Neural progenitor cell (in vitro differentiated cells): ENCODE measurements around the gene RHOBTB3.

ENCODE experiments used
- EZH2 ChIP-seq: fragments of 200-600 bp; sonication (generic); IDR thresholded peaks from 2 replicates; pipeline ENCODE4 v1.6.1; 2017; ENCODE audit warnings: antibody characterized with exemption, mild to moderate bottlenecking, moderate library complexity
- EZH2phosphoT487 ChIP-seq: fragments of 200-600 bp; sonication (generic); IDR thresholded peaks from 2 replicates; pipeline ENCODE4 v1.6.1; 2017; ENCODE audit warnings: antibody characterized with exemption
- TF ChIP-seq, protein P1 (sequence below): fragments of 200-600 bp; sonication (generic); IDR thresholded peaks from 2 replicates; pipeline ENCODE4 v1.5.1; 2017; ENCODE audit warnings: antibody characterized with exemption, mild to moderate bottlenecking

DNA sequence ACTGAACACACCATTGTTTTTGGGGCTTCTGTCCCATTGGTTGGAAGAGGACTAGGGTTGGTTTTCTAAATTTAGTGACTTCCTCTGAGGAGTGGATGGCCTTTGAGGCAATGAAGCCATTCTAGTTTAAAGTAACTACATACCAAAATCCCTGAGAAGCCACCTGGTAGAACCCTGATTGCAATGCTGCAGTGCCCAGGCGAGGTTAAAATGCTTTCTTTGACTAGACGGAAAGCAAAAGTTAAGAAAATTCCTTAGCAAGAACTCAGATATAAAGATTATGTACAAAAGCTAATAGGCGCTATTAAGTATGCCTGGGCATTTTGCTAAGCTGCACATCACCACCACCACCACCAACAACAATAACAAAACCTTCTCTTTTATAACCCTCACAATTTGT, 70.8 kb downstream of the RHOBTB3 start:
- TF ChIP-seq, protein P1, sequence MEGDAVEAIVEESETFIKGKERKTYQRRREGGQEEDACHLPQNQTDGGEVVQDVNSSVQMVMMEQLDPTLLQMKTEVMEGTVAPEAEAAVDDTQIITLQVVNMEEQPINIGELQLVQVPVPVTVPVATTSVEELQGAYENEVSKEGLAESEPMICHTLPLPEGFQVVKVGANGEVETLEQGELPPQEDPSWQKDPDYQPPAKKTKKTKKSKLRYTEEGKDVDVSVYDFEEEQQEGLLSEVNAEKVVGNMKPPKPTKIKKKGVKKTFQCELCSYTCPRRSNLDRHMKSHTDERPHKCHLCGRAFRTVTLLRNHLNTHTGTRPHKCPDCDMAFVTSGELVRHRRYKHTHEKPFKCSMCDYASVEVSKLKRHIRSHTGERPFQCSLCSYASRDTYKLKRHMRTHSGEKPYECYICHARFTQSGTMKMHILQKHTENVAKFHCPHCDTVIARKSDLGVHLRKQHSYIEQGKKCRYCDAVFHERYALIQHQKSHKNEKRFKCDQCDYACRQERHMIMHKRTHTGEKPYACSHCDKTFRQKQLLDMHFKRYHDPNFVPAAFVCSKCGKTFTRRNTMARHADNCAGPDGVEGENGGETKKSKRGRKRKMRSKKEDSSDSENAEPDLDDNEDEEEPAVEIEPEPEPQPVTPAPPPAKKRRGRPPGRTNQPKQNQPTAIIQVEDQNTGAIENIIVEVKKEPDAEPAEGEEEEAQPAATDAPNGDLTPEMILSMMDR = no peak
- TF ChIP-seq EZH2 = no peak
- TF ChIP-seq EZH2phosphoT487 = no peak
